Epithelial cell of esophagus (primary cell): ENCODE data around the gene SP4.

Experiments
- DNase-seq: peaks from one replicate; pipeline ENCODE4 v3.0.0; 2010; ENCODE audit warnings: low read depth
- H3K4me3 ChIP-seq: 2 replicates; pipeline ENCODE4 v1.5.1; 2011; ENCODE audit warnings: mild to moderate bottlenecking, low read length, control low read depth
- CTCF ChIP-seq: IDR thresholded peaks from 2 replicates; pipeline ENCODE4 v1.5.1; 2011; ENCODE audit warnings: low read depth, mild to moderate bottlenecking, low read length, control low read depth, inconsistent platforms; ENCODE audit not compliant: insufficient read depth; ENCODE audit errors: missing control alignments

Gene SP4

GRCh38 chr7:21461282-21461681 is 33.4 kb downstream of the SP4 start:
- no peak overlapping the region for H3K4me3 ChIP-seq
- TF ChIP-seq CTCF, result no peak

DNA sequence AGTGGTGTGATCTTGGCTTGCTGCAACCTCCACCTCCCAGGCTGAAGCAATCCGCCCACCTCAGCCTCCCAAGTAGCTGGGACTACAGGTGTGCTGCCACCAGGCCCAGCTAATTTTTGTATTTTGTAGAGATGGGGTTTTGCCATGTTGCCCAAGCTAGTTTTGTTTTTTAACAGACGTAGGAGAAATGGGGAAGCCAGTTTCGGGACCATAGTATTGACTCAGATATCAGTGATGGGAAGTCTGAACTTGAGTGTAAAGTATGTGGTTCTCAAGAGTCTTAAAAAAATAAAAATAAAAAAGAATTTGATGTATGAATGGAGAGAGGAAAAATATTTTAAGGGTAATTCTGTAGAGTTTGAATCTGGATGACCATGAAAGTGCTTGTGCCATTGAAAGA is 34.2 kb downstream of the SP4 start:
- no peak overlapping the region for H3K4me3 ChIP-seq
- no peak for DNase-seq
- TF ChIP-seq CTCF, result no peak

More at GRCh38 chr7:21461282-21461681, 33.4 kb downstream of the SP4 start:
- DNase-seq, result no peak

DNA sequence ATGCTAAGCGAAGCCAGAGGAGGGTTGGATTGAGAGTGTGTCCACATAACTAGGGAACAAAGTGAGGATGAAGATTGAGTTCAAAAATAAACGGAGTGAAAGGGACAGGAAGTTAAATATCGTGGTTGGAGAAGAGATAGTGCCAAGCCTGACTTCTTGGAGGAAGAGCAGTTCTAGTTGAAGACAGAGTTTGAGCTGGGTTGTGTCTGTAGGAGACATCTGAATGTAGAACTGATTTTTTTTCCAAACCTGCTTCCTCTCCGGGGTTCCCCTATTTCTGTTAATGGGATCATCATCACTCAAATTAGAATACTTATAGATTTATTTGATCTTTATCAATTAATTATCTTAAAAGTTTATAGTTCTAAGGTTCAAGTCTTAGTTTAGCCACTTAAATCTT is 35.6 kb downstream of the SP4 start:
- DNase-seq, result no peak
- H3K4me3 ChIP-seq, result no peak overlapping the region
- TF ChIP-seq CTCF, result no peak

DNA sequence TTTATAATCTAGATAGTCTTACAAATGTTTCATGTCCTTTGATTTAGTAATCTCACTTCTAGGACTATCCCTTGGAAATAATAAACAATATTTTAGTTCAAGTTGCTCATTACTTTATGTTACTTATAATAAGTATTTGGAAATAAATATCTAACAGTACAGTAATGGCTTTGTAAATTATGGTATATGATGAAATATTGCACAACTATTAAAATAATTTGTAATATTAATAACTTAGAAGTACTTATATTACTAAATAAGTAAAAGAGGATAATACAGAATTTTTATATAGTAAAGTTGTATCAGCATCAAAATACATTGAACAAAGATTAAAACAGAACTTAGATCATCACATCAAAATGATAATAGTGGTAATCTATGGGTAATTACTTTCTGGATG is 41.1 kb downstream of the SP4 start:
- DNase-seq, result no peak

DNA sequence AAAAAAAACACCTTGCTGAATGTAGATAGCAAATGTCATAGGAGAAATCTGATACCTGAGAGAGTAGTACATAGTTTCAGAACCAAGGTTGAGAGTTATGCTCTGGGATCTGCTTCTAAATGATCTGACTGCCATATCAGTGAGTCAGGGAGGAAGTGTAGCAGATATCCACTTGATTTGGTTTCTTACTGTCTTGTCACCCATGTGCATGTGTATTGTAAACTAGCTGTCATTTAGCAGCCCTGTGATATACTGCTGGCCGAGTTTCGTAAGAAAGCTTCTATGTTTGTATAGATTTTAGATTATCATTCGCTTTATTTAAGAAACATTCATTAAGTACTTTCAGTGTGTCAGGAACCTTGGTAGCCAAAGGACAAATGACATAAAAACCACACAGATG is 42.0 kb downstream of the SP4 start:
- no peak for TF ChIP-seq CTCF
- no peak overlapping the region for H3K4me3 ChIP-seq
- no peak for DNase-seq

More for the DNA sequence above, 41.1 kb downstream of the SP4 start:
- no peak for TF ChIP-seq CTCF
- H3K4me3 ChIP-seq, result no peak overlapping the region

GRCh38 chr7:21472029-21472428 is 44.1 kb downstream of the SP4 start:
- no peak for DNase-seq
- no peak for TF ChIP-seq CTCF
- H3K4me3 ChIP-seq, result no peak overlapping the region

- no peak overlapping the region for H3K4me3 ChIP-seq
- DNase-seq, result no peak
- no peak for TF ChIP-seq CTCF
These were observed 48.5 kb downstream of the SP4 start for GRCh38 chr7:21476429-21476828.
